Mesenchymal stem cell (in vitro differentiated cells and primary cell): ENCODE measurements around the gene ADCY3.
"Not testable (repeated sequence)": the region's sequence is repeated elsewhere in the genome, so short reads cannot be mapped to it uniquely, and the experiment has no call there.

Experiments
- DNase-seq: peaks from one replicate; pipeline ENCODE4 v3.0.0-alpha.2; 2013
- H2AFZ ChIP-seq: one replicate; pipeline ENCODE4 v1.6.1; 2013; ENCODE audit warnings: low read depth, mild to moderate bottlenecking, control low read depth, inconsistent platforms, low read length, moderate library complexity
- H2AK5ac ChIP-seq: 2 replicates; pipeline ENCODE4 v1.6.1; 2013; ENCODE audit warnings: low read length, moderate library complexity, mild to moderate bottlenecking, inconsistent platforms; ENCODE audit not compliant: severe bottlenecking
- H2BK120ac ChIP-seq: one replicate; pipeline ENCODE4 v1.6.1; 2013; ENCODE audit warnings: low read depth, mild to moderate bottlenecking, inconsistent platforms, low read length, moderate library complexity
- H2BK12ac ChIP-seq, 2 experiments: one replicate each; pipeline ENCODE4 v1.6.1; 2013; ENCODE audit warnings: inconsistent platforms in 2 of 2, low read length in 2 of 2, mild to moderate bottlenecking in 2 of 2, moderate library complexity in 2 of 2, control low read depth in 1 of 2
- H2BK15ac ChIP-seq: one replicate; pipeline ENCODE4 v1.6.1; 2013; ENCODE audit warnings: mild to moderate bottlenecking, low read depth, inconsistent platforms; ENCODE audit not compliant: poor library complexity, severe bottlenecking
- H2BK5ac ChIP-seq: 2 replicates; pipeline ENCODE4 v1.6.1; 2013; ENCODE audit warnings: low read depth, mild to moderate bottlenecking, low read length, control low read depth, inconsistent platforms; ENCODE audit not compliant: poor library complexity, severe bottlenecking
- H3K14ac ChIP-seq, 2 experiments: one replicate each; pipeline ENCODE4 v1.6.1; 2013; ENCODE audit warnings: inconsistent platforms in 2 of 2, low read length in 2 of 2, control low read depth in 1 of 2, mild to moderate bottlenecking in 1 of 2, moderate library complexity in 1 of 2
- H3K18ac ChIP-seq, 2 experiments: one replicate each; pipeline ENCODE4 v1.6.1; 2013; ENCODE audit warnings: inconsistent platforms in 2 of 2, low read length in 2 of 2, control low read depth in 1 of 2, low read depth in 1 of 2, mild to moderate bottlenecking in 1 of 2
- H3K23ac ChIP-seq, 2 experiments: one replicate each; pipeline ENCODE4 v1.6.1; 2013; ENCODE audit warnings: inconsistent platforms in 2 of 2, low read length in 2 of 2, mild to moderate bottlenecking in 2 of 2, moderate library complexity in 2 of 2, control low read depth in 1 of 2
- H3K27ac ChIP-seq: 2 replicates; pipeline ENCODE4 v1.5.1; 2013; ENCODE audit warnings: mild to moderate bottlenecking, moderate library complexity, low read length, control low read depth, inconsistent platforms; ENCODE audit not compliant: poor library complexity, severe bottlenecking
- H3K27me3 ChIP-seq, 2 experiments: 2 replicates each; pipeline versions ENCODE4 v1.6.1 to v1.7.0; 2013; ENCODE audit warnings: low read length in 2 of 2, mild to moderate bottlenecking in 2 of 2, moderate library complexity in 2 of 2, control low read depth in 1 of 2, inconsistent platforms in 1 of 2; ENCODE audit not compliant: control insufficient read depth in 1 of 2, insufficient read depth in 1 of 2
- H3K36me3 ChIP-seq, 2 experiments: 2 replicates each; pipeline versions ENCODE4 v1.6.1 to v1.7.0; 2013; ENCODE audit warnings: low read length in 2 of 2, control low read depth in 1 of 2, inconsistent platforms in 1 of 2, low read depth in 1 of 2, mild to moderate bottlenecking in 1 of 2; ENCODE audit not compliant: insufficient read depth in 2 of 2, control insufficient read depth in 1 of 2
- H3K4ac ChIP-seq, 2 experiments: one replicate each; pipeline ENCODE4 v1.6.1; 2013; ENCODE audit warnings: inconsistent platforms in 2 of 2, low read length in 2 of 2, mild to moderate bottlenecking in 2 of 2, moderate library complexity in 2 of 2, control low read depth in 1 of 2, low read depth in 1 of 2
- H3K4me1 ChIP-seq: 2 replicates; pipeline ENCODE4 v1.6.1; 2013; ENCODE audit warnings: low read depth, low read length, control low read depth; ENCODE audit not compliant: control insufficient read depth, insufficient read depth
- H3K4me2 ChIP-seq: 2 replicates; pipeline ENCODE4 v1.6.1; 2013; ENCODE audit warnings: low read length, mild to moderate bottlenecking, inconsistent platforms; ENCODE audit not compliant: poor library complexity, severe bottlenecking
- H3K4me3 ChIP-seq, 2 experiments: 2 replicates each; pipeline versions ENCODE4 v1.5.1 to v1.7.0; 2013; ENCODE audit warnings: low read length in 2 of 2, mild to moderate bottlenecking in 2 of 2, control low read depth in 1 of 2, low read depth in 1 of 2; ENCODE audit not compliant: insufficient read depth in 1 of 2
- H3K79me1 ChIP-seq: replicated peaks from 2 replicates; pipeline ENCODE4 v1.6.1; 2013; ENCODE audit warnings: mild to moderate bottlenecking, control low read depth, low read length, inconsistent platforms; ENCODE audit not compliant: poor library complexity, severe bottlenecking
- H3K9ac ChIP-seq: 2 replicates; pipeline ENCODE4 v1.7.0; 2013; ENCODE audit warnings: mild to moderate bottlenecking, low read length, moderate library complexity
- H3K9me3 ChIP-seq: 2 replicates; pipeline ENCODE4 v1.7.0; 2013; ENCODE audit warnings: mild to moderate bottlenecking, low read length; ENCODE audit not compliant: control insufficient read depth
- H4K8ac ChIP-seq: one replicate; pipeline ENCODE4 v1.6.1; 2013; ENCODE audit warnings: inconsistent platforms, mild to moderate bottlenecking, low read length, moderate library complexity
- H4K91ac ChIP-seq: one replicate; pipeline ENCODE4 v1.6.1; 2013; ENCODE audit warnings: mild to moderate bottlenecking, low read length, inconsistent platforms
- WGBS: methylation state at CpG from one replicate; pipeline ENCODE4 v1.1.7; 2013; ENCODE audit warnings: mixed read lengths; 5-methylcytosine and 5-hydroxymethylcytosine counted together

ADCY3 gene

DNA sequence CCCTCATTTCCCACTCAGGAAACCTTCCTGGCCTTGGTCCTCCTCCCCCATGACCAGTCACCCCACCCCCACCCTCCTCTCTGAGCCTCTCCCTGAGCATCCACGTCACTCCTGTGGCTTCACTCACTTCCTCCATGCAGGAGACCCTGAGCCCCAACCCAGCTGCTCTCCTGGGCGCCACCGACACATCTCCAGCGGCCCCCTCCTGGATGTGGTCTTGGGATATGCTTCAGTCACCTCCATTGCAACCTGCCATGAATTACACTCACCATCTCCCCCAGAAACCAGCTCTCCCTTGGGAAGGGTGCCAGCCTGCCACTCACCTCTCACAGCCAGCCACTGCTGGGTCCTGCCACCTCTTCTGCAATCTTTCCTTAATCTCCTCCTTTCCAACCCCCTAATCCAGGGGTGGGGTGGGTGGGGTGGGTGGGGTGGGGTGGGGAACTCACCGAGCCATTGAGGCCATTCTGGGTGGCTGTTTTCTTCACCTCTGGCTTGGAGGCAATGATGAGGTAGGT lies 82.0 kb downstream of the ADCY3 start:
- Histone ChIP-seq H2AK5ac (no peak overlapping the region), H2BK12ac (no peak overlapping the region), H3K27me3 (no peaks in the 10 kb centered on the region), H3K36me3 (peaks cover 32 to 64% of the 10 kb centered on the region in 2 experiments), H2AFZ (no peak overlapping the region), H4K8ac (no peak overlapping the region), H4K91ac (no peak overlapping the region), H3K79me1 (no peaks in the 10 kb centered on the region), H2BK15ac (no peak overlapping the region), H3K9me3 (no peaks in the 10 kb centered on the region), H3K4me2 (no peak overlapping the region), H2BK5ac (no peak overlapping the region), H3K23ac (no peak overlapping the region), H3K14ac (no peak overlapping the region), H3K4ac (no peak overlapping the region), H3K27ac (no peak overlapping the region), H3K9ac (no peak overlapping the region), H3K18ac (no peak overlapping the region), H3K4me1 (peaks cover 11% of the 10 kb centered on the region), H3K4me3 (no peak overlapping the region), H2BK120ac (no peak overlapping the region)
- 98% methylated on average over 4 of the region's 5 CpGs for WGBS
- no peak for DNase-seq

DNA sequence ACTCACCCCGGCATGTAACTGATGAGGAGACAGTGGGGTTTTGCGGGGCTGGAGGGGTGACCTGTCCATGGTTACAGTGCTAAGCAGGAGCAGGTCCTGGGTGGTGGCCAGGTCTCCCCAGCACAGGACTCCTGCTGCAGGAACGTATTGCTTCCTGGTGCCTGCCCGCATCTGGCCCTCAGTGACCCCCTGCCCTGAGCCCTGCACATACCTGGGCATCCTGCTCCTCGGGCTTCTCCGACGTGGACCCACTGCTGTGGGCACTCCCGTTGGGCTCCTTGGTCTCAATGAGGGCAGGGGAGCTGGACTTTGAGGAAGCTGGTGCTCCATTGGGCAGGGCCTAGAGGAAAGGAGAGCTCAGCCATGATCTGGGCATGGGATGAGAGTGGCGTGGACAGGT lies 83.3 kb downstream of the ADCY3 start:
- H2BK5ac ChIP-seq: no peak overlapping the region
- H2BK120ac ChIP-seq: no peak overlapping the region
- no peak overlapping the region for H3K23ac ChIP-seq
- no peak overlapping the region for H4K8ac ChIP-seq
- no peaks in the 10 kb centered on the region for H3K9me3 ChIP-seq
- no peak overlapping the region for H3K4ac ChIP-seq
- H3K9ac ChIP-seq: no peak overlapping the region
- no peak overlapping the region for H4K91ac ChIP-seq
- H3K4me2 ChIP-seq: no peak overlapping the region
- H3K4me1 ChIP-seq: peaks cover 23% of the 10 kb centered on the region
- H2BK12ac ChIP-seq: no peak overlapping the region
- no peak overlapping the region for H3K27ac ChIP-seq
- no peak overlapping the region for H2BK15ac ChIP-seq
- H3K79me1 ChIP-seq: no peaks in the 10 kb centered on the region
- DNase-seq: no peak
- peaks cover 32 to 53% of the 10 kb centered on the region in 2 experiments for H3K36me3 ChIP-seq
- 94% methylated on average over 9 of the region's 9 CpGs for WGBS
- H3K18ac ChIP-seq: no peak overlapping the region
- no peak overlapping the region for H2AFZ ChIP-seq
- no peak overlapping the region for H2AK5ac ChIP-seq
- no peaks in the 10 kb centered on the region for H3K27me3 ChIP-seq
- H3K14ac ChIP-seq: no peak overlapping the region
- H3K4me3 ChIP-seq: no peak overlapping the region

DNA sequence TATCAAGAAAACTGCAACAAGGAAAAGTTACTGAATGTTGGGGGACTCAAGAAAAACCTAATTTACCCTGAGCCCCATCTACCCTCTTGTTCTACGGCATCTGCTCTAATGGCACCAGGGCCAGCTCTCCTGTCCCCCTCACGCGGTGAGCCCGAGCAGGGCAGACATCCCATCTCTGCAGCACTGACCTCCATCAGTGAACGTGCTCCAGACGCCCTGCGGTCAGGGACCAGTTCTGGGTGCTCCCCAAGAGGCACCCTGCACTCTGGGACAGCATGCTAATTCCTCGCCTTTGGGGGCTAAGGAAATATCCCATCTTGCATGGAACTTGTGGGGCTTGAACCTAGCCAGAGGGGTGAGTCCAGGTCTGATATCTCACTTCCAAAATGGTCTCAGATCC lies 83.8 kb downstream of the ADCY3 start:
- no peak overlapping the region for H3K4me3 ChIP-seq
- H3K4ac ChIP-seq: no peak overlapping the region
- H3K4me2 ChIP-seq: no peak overlapping the region
- no peak overlapping the region for H2BK5ac ChIP-seq
- H3K36me3 ChIP-seq: peaks cover 32 to 49% of the 10 kb centered on the region in 2 experiments
- H3K23ac ChIP-seq: no peak overlapping the region
- no peaks in the 10 kb centered on the region for H3K9me3 ChIP-seq
- H2AFZ ChIP-seq: no peak overlapping the region
- over 99% methylated on average over 8 of the region's 8 CpGs for WGBS
- H2AK5ac ChIP-seq: no peak overlapping the region
- H4K8ac ChIP-seq: no peak overlapping the region
- peaks cover 23% of the 10 kb centered on the region for H3K4me1 ChIP-seq
- no peak overlapping the region for H2BK15ac ChIP-seq
- no peaks in the 10 kb centered on the region for H3K27me3 ChIP-seq
- H2BK120ac ChIP-seq: no peak overlapping the region
- no peak overlapping the region for H3K9ac ChIP-seq
- no peak overlapping the region for H3K27ac ChIP-seq
- no peak for DNase-seq
- H3K79me1 ChIP-seq: no peaks in the 10 kb centered on the region
- no peak overlapping the region for H4K91ac ChIP-seq
- H3K14ac ChIP-seq: no peak overlapping the region
- H2BK12ac ChIP-seq: no peak overlapping the region
- H3K18ac ChIP-seq: no peak overlapping the region

- not testable (repeated sequence) for H2BK5ac ChIP-seq, H3K4me3 ChIP-seq, H4K8ac ChIP-seq, H3K27ac ChIP-seq, H3K23ac ChIP-seq, H3K4ac ChIP-seq, H3K14ac ChIP-seq, H2AK5ac ChIP-seq, H2BK15ac ChIP-seq, H2AFZ ChIP-seq, H2BK12ac ChIP-seq, H4K91ac ChIP-seq, H3K27me3 ChIP-seq, H2BK120ac ChIP-seq, H3K18ac ChIP-seq, H3K9me3 ChIP-seq, H3K4me2 ChIP-seq, H3K9ac ChIP-seq, H3K79me1 ChIP-seq
- H3K36me3 ChIP-seq: peaks cover 35 to 44% of the 10 kb centered on the region in 2 experiments
- DNase-seq: peak; percentile 35
- 49% methylated on average over 7 of the region's 8 CpGs for WGBS
- peaks cover 23% of the 10 kb centered on the region for H3K4me1 ChIP-seq
These were observed 84.6 kb downstream of the ADCY3 start for GRCh38 chr2:24835411-24835810.
